ENCODE results near the gene CCDC200.

The CCDC200 gene

GRCh38 chr17:43217614-43218087, 10.8 kb downstream of the CCDC200 start:
- CTCF ChIA-PET: interaction anchor here (0.6 to 1.0 kb wide), 4 partner anchors 13 to 287 kb away, joined by 3 read pairs; no protein-coding TSS in a partner anchor
- no peaks in the 10 kb centered on the region for H3K4me1 ChIP-seq (ENCODE audit: control insufficient read depth, insufficient read depth, low read length)
- POLR2A ChIA-PET: interaction anchor here (2.4 kb wide), 2 partner anchors 17 to 98 kb away, joined by 6 to 14 read pairs; no protein-coding TSS in a partner anchor
- no peak overlapping the region for H3K27ac ChIP-seq (ENCODE audit: extremely low read depth, low read depth, low read length)
- H3K4me3 ChIP-seq (ENCODE audit: low read depth, low read length): no peak overlapping the region
- H3K9me3 ChIP-seq (ENCODE audit: control insufficient read depth, insufficient read depth, low read depth, low read length): no peaks in the 10 kb centered on the region
- peaks cover 0 to 43% of the 10 kb centered on the region in 2 experiments; a peak in 2 of 3 replicates for H3K36me3 ChIP-seq (ENCODE audit: control insufficient read depth in 2 of 2, insufficient read depth in 1 of 2, low read length in 2 of 2)
- TF ChIP-seq ZNF600 (tag by site-specific recombination; IDR thresholded peaks at IDR 0.05) (no peak), ZNF169 (tag by site-specific recombination; IDR thresholded peaks at IDR 0.05) (no peak), ZNF645 (tag by site-specific recombination; IDR thresholded peaks at IDR 0.05) (no peak), ZNF707 (tag by site-specific recombination; IDR thresholded peaks at IDR 0.05) (no peak)

GRCh38 chr17:43216762-43217613, 11.4 kb downstream of the CCDC200 start:
- Histone ChIP-seq H3K4me1 (ENCODE audit: control insufficient read depth, insufficient read depth, low read length) (no peaks in the 10 kb centered on the region), H3K36me3 (ENCODE audit: control insufficient read depth in 2 of 2, insufficient read depth in 1 of 2, low read length in 2 of 2) (peaks cover 0 to 49% of the 10 kb centered on the region in 2 experiments; a peak in 2 of 3 replicates), H3K4me3 (ENCODE audit: low read depth, low read length) (no peak overlapping the region), H3K9me3 (ENCODE audit: control insufficient read depth, insufficient read depth, low read depth, low read length) (no peaks in the 10 kb centered on the region), H3K27ac (ENCODE audit: extremely low read depth, low read depth, low read length) (no peak overlapping the region)
- CTCF ChIA-PET: interaction anchor here (0.6 to 1.0 kb wide), 2 partner anchors 13 to 34 kb away, joined by 3 read pairs; no protein-coding TSS in a partner anchor
- POLR2A ChIA-PET: interaction anchor here (2.4 kb wide), 2 partner anchors 16 to 99 kb away, joined by 6 to 14 read pairs; no protein-coding TSS in a partner anchor
- TF ChIP-seq ZNF366 (tag by site-specific recombination; conservative IDR thresholded peaks at IDR 0.05): no peak
- no peak for TF ChIP-seq ZNF830 (tag by site-specific recombination; IDR thresholded peaks at IDR 0.05; ENCODE audit: low read depth)
- TF ChIP-seq ZFP69B (tag by site-specific recombination; IDR thresholded peaks at IDR 0.05): no peak
- TF ChIP-seq ZNF473 (tag by site-specific recombination; IDR thresholded peaks at IDR 0.05): no peak
- TF ChIP-seq KLF9 (tag by site-specific recombination; IDR thresholded peaks at IDR 0.05; ENCODE audit: low read depth): no peak
- no peak for TF ChIP-seq ZBTB17 (tag by site-specific recombination; IDR thresholded peaks at IDR 0.05)
- TF ChIP-seq ZNF549 (tag by site-specific recombination; IDR thresholded peaks at IDR 0.05): no peak
- no peak for TF ChIP-seq ZBTB8A (tag by site-specific recombination; IDR thresholded peaks at IDR 0.05)
- TF ChIP-seq PRDM10 (tag by site-specific recombination; IDR thresholded peaks at IDR 0.05): no peak
- TF ChIP-seq ZNF529 (tag by site-specific recombination; IDR thresholded peaks at IDR 0.05; ENCODE audit: insufficient replicate concordance): no peak
- TF ChIP-seq ZNF423 (tag by site-specific recombination; IDR thresholded peaks at IDR 0.05): no peak
- no peak for TF ChIP-seq ZNF449 (tag by site-specific recombination; IDR thresholded peaks at IDR 0.05)
- TF ChIP-seq SCRT1 (tag by site-specific recombination; IDR thresholded peaks at IDR 0.05; ENCODE audit: borderline replicate concordance): no peak
- no peak for TF ChIP-seq PRDM2 (tag by site-specific recombination; IDR thresholded peaks at IDR 0.05; ENCODE audit: borderline replicate concordance)
- TF ChIP-seq ZNF621 (tag by site-specific recombination; IDR thresholded peaks at IDR 0.05): no peak
- TF ChIP-seq ZNF544 (tag by site-specific recombination; IDR thresholded peaks at IDR 0.05): no peak
- no peak for TF ChIP-seq ZSCAN30 (tag by site-specific recombination; IDR thresholded peaks at IDR 0.05)

All from HEK293 (cell line).